ENCODE measurements around the gene CSNK1G2.

Gene CSNK1G2

GRCh38 chr19:2018752-2019151 is 77.8 kb downstream of the CSNK1G2 start:
- DNase-seq (ENCODE audit: low read depth, low spot score): no peak

- DNase-seq (ENCODE audit: low read depth, low spot score): no peak
These were observed 80.6 kb downstream of the CSNK1G2 start for GRCh38 chr19:2021453-2022140.

DNA sequence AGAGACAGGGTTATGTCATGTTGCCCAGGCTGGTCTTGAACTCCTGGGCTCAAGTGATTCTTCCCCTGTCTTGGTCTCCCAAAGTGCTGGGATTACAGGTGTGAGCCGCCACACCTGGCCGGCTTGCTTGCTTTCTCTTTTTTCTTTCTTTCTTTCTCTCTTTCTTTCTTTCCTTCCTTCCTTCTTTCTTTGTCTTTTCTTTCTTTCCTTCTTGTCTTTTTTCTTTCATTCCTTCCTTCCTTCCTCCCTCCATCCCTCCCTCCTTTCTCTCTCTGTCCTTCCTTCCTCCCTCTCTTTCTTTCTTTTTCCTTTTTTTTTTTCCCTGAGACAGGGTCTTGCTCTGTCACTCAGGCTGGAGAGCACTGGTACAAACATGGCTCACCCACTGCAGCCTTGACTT is 81.3 kb downstream of the CSNK1G2 start:
- no peak for DNase-seq (ENCODE audit: low read depth, low spot score)

DNA sequence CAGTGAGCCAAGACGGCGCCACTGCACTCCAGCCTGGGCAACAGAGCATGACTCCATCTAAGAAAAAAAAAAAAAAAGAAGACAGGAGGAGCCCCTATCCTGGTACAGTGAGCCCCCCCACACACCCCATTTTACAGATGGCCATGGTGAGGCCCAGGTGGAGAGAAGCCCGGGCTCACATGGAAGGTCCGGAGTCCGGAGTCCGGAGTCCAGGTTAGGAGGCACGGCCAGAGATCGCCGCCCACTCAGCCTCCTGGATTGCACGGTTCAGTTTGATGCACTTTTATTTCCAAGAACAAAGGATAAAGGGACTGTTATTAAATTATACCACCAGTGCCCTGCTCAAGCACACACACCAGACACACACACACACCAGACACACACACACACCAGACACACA is 85.8 kb downstream of the CSNK1G2 start:
- no peak for DNase-seq (ENCODE audit: low read depth, low spot score)

GRCh38 chr19:2027361-2027760 is 86.4 kb downstream of the CSNK1G2 start:
- DNase-seq (ENCODE audit: low read depth, low spot score): no peak

Data from smooth muscle cell of the brain vasculature (primary cell).